ENCODE data around the gene OVCA2. TPM values are rescaled to one million over a fixed set of nuclear protein-coding genes. Genes with fewer than 3 reads are reported as not detected.

The OVCA2 gene
- total RNA-seq, 1 experiment from 2014 or later, result 42.5 TPM

- Histone ChIP-seq H3K4me3 (ENCODE audit: low read depth in 2 of 2, low read length in 2 of 2) (peak within 1 kb of the TSS; percentile 46 to 62), H3K4me1 (ENCODE audit: control insufficient read depth, insufficient read depth, low read length) (no peaks in the 10 kb centered on the region), H3K36me3 (ENCODE audit: control insufficient read depth, insufficient read depth, low read length) (no peaks in the 10 kb centered on the region), H3K27ac (ENCODE audit: low read length) (no peak within 1 kb of the TSS), H3K27me3 (ENCODE audit: control insufficient read depth, insufficient read depth, low read length) (no peaks in the 10 kb centered on the region), H3K9me3 (ENCODE audit: control insufficient read depth, insufficient read depth, low read depth, low read length) (no peaks in the 10 kb centered on the region)
- TF ChIP-seq REST (IDR thresholded peaks at IDR 0.05; ENCODE audit: insufficient read depth in 1 of 2, low read depth in 2 of 2, low read length in 1 of 2) (no peak), TCF7L2 (IDR thresholded peaks at IDR 0.05; ENCODE audit: low read depth, low read length) (no peak), CTCF (IDR thresholded peaks at IDR 0.05) (peak; percentile 95), SIN3A (IDR thresholded peaks at IDR 0.05; ENCODE audit: borderline replicate concordance, insufficient read depth, low read depth, low read length) (no peak), POLR2AphosphoS5 (IDR thresholded peaks at IDR 0.05; ENCODE audit: low read depth, low read length) (no peak)
- ChIA-PET CTCF (interaction anchor here (0.6 to 1.9 kb wide), 7 partner anchors 78 to 298 kb away, joined by 3 to 17 read pairs (median 4); no protein-coding TSS in a partner anchor), POLR2A (interaction anchor here (0.7 to 1.0 kb wide), 2 partner anchors 190 to 194 kb away, joined by 3 to 4 read pairs; no protein-coding TSS in a partner anchor)
- intact Hi-C loops (cut with micrococcal nuclease; ENCODE audit: unreplicated experiment) (loop anchor here (2.0 kb wide), 1 partner anchor 190 kb away; no protein-coding TSS in a partner anchor), in situ Hi-C loops (cut with HindIII; ENCODE audit: low pct_unique_long_range_greater_than_20kb, low sequenced_read_pairs) (no loop called here)
- BruUV-seq (replicated peaks), result no TSS peak
- ATAC-seq, result peak; percentile 77
- no peak for DNase-seq (ENCODE audit: low read depth, low spot score)
These were observed 12.9 kb downstream of the OVCA2 start, which contains the start of gene HIC1 for GRCh38 chr17:2054512-2055291. Gene HIC1, plus strand, starts transcription at chr17:2055103. Its CDS starts 1,588 bp downstream, at chr17:2056691.

- Histone ChIP-seq H3K36me3 (ENCODE audit: control insufficient read depth, insufficient read depth, low read length) (no peaks in the 10 kb centered on the region), H3K27ac (ENCODE audit: low read length) (no peak overlapping the region), H3K4me3 (ENCODE audit: low read depth in 2 of 2, low read length in 2 of 2) (peak overlapping the region; percentile 46 to 62), H3K27me3 (ENCODE audit: control insufficient read depth, insufficient read depth, low read length) (no peaks in the 10 kb centered on the region), H3K9me3 (ENCODE audit: control insufficient read depth, insufficient read depth, low read depth, low read length) (no peaks in the 10 kb centered on the region), H3K4me1 (ENCODE audit: control insufficient read depth, insufficient read depth, low read length) (no peaks in the 10 kb centered on the region)
- intact Hi-C loops (cut with micrococcal nuclease; ENCODE audit: unreplicated experiment), result loop anchor here (2.0 kb wide), 1 partner anchor 189 kb away; no protein-coding TSS in a partner anchor
- DNase-seq (ENCODE audit: low read depth, low spot score), result no peak
- in situ Hi-C loops (cut with HindIII; ENCODE audit: low pct_unique_long_range_greater_than_20kb, low sequenced_read_pairs), result no loop called here
- no peak; the same call in 1 of the 2 replicates for ATAC-seq
- no TSS peak for BruUV-seq (replicated peaks)
- no peak for TF ChIP-seq REST (IDR thresholded peaks at IDR 0.05; ENCODE audit: insufficient read depth in 1 of 2, low read depth in 2 of 2, low read length in 1 of 2)
- no peak for TF ChIP-seq POLR2AphosphoS5 (IDR thresholded peaks at IDR 0.05; ENCODE audit: low read depth, low read length)
- no peak for TF ChIP-seq TCF7L2 (IDR thresholded peaks at IDR 0.05; ENCODE audit: low read depth, low read length)
- no peak for TF ChIP-seq SIN3A (IDR thresholded peaks at IDR 0.05; ENCODE audit: borderline replicate concordance, insufficient read depth, low read depth, low read length)
- TF ChIP-seq CTCF (IDR thresholded peaks at IDR 0.05), result no peak
- ChIA-PET CTCF (interaction anchor here (0.6 to 1.9 kb wide), 4 partner anchors 78 to 297 kb away, joined by 4 to 17 read pairs (median 5); no protein-coding TSS in a partner anchor), POLR2A (interaction anchor here (0.7 to 1.0 kb wide), 2 partner anchors 190 to 193 kb away, joined by 3 to 4 read pairs; no protein-coding TSS in a partner anchor)
These were observed 13.7 kb downstream of the OVCA2 start for GRCh38 chr17:2055292-2056205.
